Astrocyte of the hippocampus (primary cell): ENCODE results near the gene FHL2.
"Not testable (repeated sequence)": the region's sequence is repeated elsewhere in the genome, so short reads cannot be mapped to it uniquely, and the experiment has no call there.

ENCODE experiments used
- DNase-seq: peaks from one replicate; pipeline ENCODE4 v3.0.0; 2011; ENCODE audit warnings: low read depth, low spot score

Gene FHL2

GRCh38 chr2:105344704-105345345 lies 54.0 kb downstream of the FHL2 start:
- peak; percentile 66 for DNase-seq

DNA sequence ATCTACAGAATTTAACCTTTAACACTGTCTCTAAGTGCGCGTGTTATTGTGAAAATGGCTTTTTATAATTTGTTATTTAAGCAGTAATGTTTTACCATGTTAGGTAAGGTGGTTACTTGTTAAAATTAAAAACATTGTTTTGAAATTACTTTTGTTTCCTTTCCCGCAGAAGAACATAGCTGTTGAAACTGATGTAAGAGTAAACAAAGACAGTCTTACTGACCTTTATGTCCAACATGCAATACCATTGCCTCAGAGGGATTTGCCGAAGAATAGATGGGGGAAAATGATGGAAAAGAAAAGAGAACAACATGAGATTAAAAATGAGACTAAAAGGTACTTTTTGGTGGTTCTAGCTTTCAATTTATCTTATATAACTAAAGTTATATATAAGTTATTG lies 59.4 kb downstream of the FHL2 start:
- no peak for DNase-seq

DNA sequence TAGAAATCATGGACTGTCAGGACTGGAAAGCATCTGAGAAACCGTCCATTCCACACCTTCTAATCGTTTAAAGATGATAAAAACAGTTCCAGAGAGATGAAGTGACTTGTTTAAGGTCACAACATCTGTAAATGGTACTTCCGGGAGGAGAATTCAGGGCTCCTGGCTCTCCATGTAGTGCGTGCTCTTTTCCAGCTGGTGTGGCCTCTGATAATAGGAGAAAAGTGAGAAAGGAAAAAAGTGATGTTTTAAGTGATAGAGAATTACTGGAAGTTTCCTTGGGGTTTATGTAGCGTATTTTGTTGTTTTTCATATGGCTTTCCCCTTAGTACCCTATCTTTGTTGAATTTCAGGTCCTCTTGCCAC lies 60.8 kb downstream of the FHL2 start:
- no peak for DNase-seq

DNA sequence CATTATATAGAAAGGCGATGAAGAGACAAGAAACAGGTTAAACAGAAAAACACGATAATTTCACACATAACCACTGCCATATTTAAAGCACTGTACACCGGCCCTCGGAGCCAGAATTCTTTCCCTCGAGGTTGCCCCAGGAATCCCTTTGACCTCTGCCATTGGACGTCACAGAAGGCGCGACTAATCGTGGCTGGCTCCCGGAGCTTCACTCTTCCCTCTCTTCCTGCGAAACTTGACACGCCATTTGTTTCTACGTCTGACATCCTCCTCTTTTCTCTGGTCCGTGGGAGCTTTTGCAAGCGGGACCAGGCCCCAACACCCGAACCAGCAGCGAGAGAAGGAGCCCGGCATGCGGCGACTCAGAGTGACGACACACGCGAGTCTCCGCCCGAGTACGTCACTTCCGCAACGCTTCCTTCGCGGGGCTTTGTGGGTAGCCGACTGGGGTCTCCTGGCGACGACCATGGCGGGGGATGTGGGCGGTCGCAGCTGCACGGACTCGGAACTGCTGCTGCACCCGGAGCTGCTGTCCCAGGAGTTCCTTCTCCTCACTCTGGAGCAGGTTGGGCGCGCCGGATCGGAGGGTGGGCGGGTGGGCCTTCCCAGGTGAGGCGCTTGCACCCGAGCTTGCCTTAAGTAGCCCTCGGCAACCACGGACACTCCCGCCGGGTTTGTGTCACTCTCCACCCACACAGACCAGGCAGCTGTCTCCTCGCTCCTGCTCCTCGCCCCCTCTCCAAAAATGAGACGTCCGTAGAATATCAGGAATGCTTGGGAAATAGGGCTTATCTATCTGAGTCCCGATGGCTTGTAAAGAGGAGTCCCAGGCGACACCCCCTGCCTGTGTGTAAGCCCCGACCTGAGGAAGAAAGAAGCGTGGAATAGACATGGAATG lies 61.5 kb downstream of the FHL2 start, which contains the start of gene C2orf49:
Gene C2orf49 (plus strand): TSS at position 419 of the 898 bp plus-strand sequence. CDS start 48 bp downstream, at position 467.
- peak; percentile 95 for DNase-seq

- no peak for DNase-seq
These were observed 62.1 kb downstream of the FHL2 start for GRCh38 chr2:105336786-105337121.

- no peak for DNase-seq
These were observed 63.4 kb downstream of the FHL2 start for GRCh38 chr2:105335469-105335868.

GRCh38 chr2:105334211-105334610 lies 64.6 kb downstream of the FHL2 start:
- no peak for DNase-seq

GRCh38 chr2:105330681-105331375 lies 68.0 kb downstream of the FHL2 start:
- no peak for DNase-seq

DNA sequence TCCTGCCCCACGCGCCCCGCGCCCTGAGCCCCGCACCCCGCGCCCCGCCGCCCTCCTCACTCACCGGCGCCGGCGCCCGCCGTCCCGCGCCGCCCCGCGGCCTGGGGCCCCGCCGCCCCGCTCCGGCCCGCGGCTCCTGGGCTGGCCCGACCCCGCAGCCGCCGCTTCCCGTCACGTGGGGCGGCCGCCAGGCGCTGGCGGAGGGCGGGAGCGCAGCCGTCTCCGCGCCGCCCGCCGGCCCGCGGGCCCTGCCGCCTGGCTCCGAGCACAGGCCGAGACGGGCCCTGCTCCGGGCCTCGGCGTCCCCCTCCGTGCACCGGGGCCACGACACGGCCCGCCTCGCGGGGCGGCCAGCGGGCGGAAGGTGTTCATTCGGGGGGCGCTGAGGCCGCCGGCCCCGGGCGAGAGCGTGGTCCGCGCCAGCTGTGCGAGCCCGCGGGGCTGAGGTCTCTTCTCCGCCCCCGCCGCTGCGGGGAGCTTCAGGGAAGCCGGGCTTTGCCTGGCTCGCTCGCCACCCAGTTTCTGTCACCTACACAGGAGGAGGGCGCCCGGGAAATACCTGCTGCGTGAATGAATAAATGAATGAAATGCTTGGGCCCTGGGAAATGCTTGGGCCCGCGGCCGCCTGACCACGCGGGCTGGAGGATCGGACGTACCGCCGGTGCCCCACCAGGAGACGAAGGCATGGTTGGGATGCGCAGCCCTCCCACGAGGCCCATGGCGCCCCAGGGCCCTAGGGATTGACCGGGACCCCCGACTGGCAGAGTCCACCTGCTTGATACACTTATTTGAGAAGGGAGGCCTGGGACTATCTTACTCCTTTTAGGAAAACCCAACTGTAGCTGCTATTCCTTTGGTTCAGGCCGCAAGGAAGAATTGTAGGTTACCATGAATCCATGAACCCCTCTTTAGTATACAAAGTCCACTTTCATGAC lies 69.0 kb downstream of the FHL2 start, which contains the start of gene TGFBRAP1:
Gene TGFBRAP1 (minus strand): TSS at position 175 of the 935 bp plus-strand sequence. CDS start 21,434 bp downstream, outside the sequence.
- peak; percentile 81 for DNase-seq

DNA sequence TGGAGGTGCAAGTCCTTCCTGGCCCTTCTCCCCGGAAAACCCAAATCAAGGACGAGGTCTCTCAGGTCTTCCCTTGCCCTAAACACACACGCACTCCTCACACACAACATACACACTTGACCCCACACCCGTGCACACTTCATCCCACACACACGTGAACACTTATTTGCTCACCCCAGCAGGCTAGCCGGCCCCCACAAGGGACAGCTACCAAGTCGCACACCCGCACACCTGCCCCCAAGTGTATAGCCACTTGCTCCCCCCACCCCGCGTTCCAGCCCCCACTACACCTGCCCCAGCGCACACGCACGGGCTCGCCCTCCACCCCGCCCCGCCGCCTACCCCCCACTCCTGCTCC lies 69.7 kb downstream of the FHL2 start:
- no peak for DNase-seq

GRCh38 chr2:105328281-105329196 lies 70.3 kb downstream of the FHL2 start:
- no peak for DNase-seq

DNA sequence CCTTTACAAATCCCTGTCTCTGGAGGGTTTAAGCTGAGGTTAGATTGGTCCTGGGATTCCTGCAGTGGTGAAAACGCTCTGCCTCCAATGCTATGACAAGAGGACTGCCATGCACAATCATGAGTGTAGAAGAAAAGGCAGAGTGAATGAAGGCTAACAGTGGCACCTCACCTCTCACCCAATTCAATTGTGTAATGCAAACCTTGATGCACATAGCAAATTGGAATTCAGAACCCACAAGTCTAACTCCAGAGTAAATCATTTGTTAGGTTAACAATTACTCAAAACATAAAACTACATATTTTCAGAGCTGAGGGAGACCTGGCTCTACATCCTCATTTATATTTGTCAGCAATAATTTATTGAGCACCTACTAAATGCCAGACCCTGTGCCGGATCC lies 71.2 kb downstream of the FHL2 start:
- no peak for DNase-seq

DNA sequence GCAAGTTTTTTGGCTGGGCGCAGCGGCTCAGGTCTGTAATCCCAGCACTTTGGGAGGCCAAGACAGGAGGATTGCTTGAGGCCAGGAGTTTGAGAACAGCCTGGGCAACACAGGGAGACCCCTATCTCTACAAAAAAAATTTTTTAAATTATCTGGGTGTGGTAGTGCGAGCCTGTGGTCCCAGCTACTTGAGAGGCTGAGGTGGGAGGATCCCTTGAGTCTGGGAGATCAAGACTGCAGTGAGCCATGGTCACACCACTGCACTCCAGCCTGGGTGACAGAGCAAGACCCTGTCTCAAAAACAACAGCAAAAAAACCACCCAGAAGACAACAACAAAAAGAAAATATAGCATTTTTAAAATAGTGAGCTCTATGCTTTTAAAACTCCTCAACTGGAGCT lies 71.6 kb downstream of the FHL2 start:
- not testable (repeated sequence) for DNase-seq

DNA sequence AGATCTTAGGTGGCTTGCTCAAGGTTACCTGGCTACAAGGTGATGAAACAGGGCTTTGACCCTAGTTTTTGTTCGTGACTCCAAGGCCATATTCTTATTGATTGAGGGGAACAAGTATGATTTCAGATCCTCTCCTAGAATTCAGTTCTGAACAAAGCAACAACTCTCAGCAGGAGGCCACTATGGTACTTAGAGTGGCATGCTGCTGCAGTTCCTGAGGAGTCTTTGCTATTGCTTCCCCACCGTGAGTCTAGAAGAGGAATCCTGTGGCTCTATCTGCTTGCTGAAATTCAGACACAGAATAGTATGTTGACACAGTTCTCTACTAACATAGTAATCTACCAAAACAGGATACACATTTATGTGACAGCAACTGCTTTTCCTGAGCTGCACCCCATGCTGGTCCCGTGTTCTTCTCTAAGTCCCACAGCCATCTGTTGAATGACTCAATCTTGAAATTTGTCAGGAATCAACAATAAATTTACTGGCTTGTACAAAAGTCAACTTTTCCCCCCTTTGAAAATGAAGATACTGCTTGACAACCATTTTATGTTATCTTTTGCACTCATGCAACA lies 73.4 kb downstream of the FHL2 start:
- DNase-seq, result peak; percentile 32

DNA sequence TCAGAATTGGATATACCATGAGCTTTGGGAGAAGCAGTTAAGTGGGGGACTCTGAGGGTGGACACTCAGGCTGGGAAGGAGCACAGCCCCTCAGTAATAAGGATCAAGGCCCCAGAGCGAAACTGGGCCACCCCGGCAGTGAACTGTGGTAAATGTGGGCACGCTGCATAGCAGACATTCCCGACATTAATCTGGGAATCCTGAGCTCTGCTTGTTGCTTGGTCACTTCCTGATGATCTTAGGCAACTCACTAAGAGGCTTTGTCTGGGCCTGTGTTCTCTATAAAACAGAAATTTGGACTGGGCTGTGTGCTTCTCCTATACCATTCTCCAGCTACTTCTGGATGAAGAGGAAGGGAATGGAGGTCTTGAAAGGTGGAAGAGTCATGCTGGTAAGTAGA lies 74.1 kb downstream of the FHL2 start:
- peak; percentile 91 for DNase-seq

DNA sequence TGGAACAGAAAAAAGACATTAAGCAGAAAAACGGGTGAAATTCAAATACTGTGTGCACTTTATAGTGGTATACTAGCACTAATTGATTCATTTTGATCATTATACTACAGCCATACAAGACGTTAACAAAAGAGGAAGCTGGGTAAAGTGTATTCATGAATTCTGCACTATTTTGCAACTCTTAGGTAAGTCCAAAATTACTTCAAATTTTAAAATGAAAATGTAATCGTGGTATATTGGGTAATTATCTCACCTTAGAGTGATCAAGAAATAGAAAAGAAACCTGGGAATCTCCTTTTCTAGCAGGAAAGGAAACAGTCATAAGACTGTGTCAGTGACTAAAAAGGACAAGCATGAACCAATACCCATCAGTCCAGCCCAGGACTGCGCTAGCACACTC lies 74.8 kb downstream of the FHL2 start:
- DNase-seq, result no peak

GRCh38 chr2:105323111-105323510 lies 75.7 kb downstream of the FHL2 start:
- DNase-seq, result no peak

- DNase-seq, result peak; percentile 39
These were observed 76.8 kb downstream of the FHL2 start for GRCh38 chr2:105321875-105322646.

GRCh38 chr2:105320651-105321215 lies 78.1 kb downstream of the FHL2 start:
- DNase-seq, result peak; percentile 46
